Amniotic stem cell (primary cell): ENCODE data around the gene SNPH.

ENCODE experiments used
- DNase-seq: peaks from one replicate; lab custom pipeline; 2025; lab: John Stamatoyannopoulos, UW

Gene SNPH

GRCh38 chr20:1287787-1288569, 21.9 kb downstream of the SNPH start:
- DNase-seq, result no peak

GRCh38 chr20:1291191-1291741, 25.2 kb downstream of the SNPH start:
- no peak for DNase-seq

- no peak for DNase-seq
These were observed 26.5 kb downstream of the SNPH start for GRCh38 chr20:1292620-1293019.

GRCh38 chr20:1293641-1294379, 27.7 kb downstream of the SNPH start:
- DNase-seq, result no peak

GRCh38 chr20:1294497-1294896, 28.4 kb downstream of the SNPH start:
- DNase-seq, result no peak

GRCh38 chr20:1295276-1295930, 29.3 kb downstream of the SNPH start:
- no peak for DNase-seq

GRCh38 chr20:1296117-1296610, 30.1 kb downstream of the SNPH start:
- DNase-seq, result no peak

- no peak for DNase-seq
These were observed 30.8 kb downstream of the SNPH start for GRCh38 chr20:1296922-1297321.

GRCh38 chr20:1297486-1297885, 31.4 kb downstream of the SNPH start:
- DNase-seq, result no peak

- no peak for DNase-seq
These were observed 32.1 kb downstream of the SNPH start for GRCh38 chr20:1298166-1298565.

GRCh38 chr20:1298888-1299511, 32.9 kb downstream of the SNPH start:
- DNase-seq, result no peak

- no peak for DNase-seq
These were observed 33.4 kb downstream of the SNPH start for GRCh38 chr20:1299522-1299921.

GRCh38 chr20:1300083-1300840, 34.2 kb downstream of the SNPH start:
- DNase-seq, result no peak

- DNase-seq, result peak; percentile 14
These were observed 35.0 kb downstream of the SNPH start for GRCh38 chr20:1301031-1301529.

- DNase-seq, result no peak
These were observed 36.8 kb downstream of the SNPH start for GRCh38 chr20:1302685-1303541.

- DNase-seq, result no peak
These were observed 38.8 kb downstream of the SNPH start for GRCh38 chr20:1304710-1305515.

- no peak for DNase-seq
These were observed 39.6 kb downstream of the SNPH start for GRCh38 chr20:1305712-1306111.

- DNase-seq, result no peak
These were observed 40.4 kb downstream of the SNPH start for GRCh38 chr20:1306316-1307135.
